Mesendoderm (in vitro differentiated cells): ENCODE results near the gene FLOT1.

Experiments used
- DNase-seq: peaks from one replicate; pipeline ENCODE4 v3.0.0; 2013
- H2AK5ac ChIP-seq: 2 replicates; pipeline ENCODE4 v1.6.1; 2013; ENCODE audit warnings: low read length, inconsistent platforms
- H2BK120ac ChIP-seq: 2 replicates; pipeline ENCODE4 v1.6.1; 2013; ENCODE audit warnings: low read depth, mild to moderate bottlenecking, low read length, moderate library complexity, mixed read lengths
- H2BK15ac ChIP-seq: replicated peaks from 2 replicates; pipeline ENCODE4 v1.6.1; 2013; ENCODE audit warnings: low read depth, mild to moderate bottlenecking, moderate library complexity
- H2BK5ac ChIP-seq: 2 replicates; pipeline ENCODE4 v1.6.1; 2013; ENCODE audit warnings: low read length, inconsistent platforms
- H3K18ac ChIP-seq: 2 replicates; pipeline ENCODE4 v1.6.1; 2013; ENCODE audit warnings: mild to moderate bottlenecking, low read length, mixed read lengths
- H3K23ac ChIP-seq: one replicate; pipeline ENCODE4 v1.6.1; 2013; ENCODE audit warnings: low read length
- H3K27ac ChIP-seq: 2 replicates; pipeline ENCODE4 v1.5.1; 2013; ENCODE audit warnings: low read depth, mild to moderate bottlenecking, inconsistent platforms, low read length, moderate library complexity
- H3K27me3 ChIP-seq: 2 replicates; pipeline ENCODE4 v1.6.1; 2013; ENCODE audit warnings: low read length, control low read depth, mild to moderate bottlenecking, inconsistent platforms; ENCODE audit not compliant: insufficient read depth, poor library complexity
- H3K36me3 ChIP-seq: 2 replicates; pipeline ENCODE4 v1.6.1; 2013; ENCODE audit warnings: low read length, inconsistent platforms; ENCODE audit not compliant: control insufficient read depth, insufficient read depth
- H3K4ac ChIP-seq: one replicate; pipeline ENCODE4 v1.6.1; 2013; ENCODE audit warnings: low read depth, mild to moderate bottlenecking, low read length, moderate library complexity
- H3K4me1 ChIP-seq: 2 replicates; pipeline ENCODE4 v1.6.1; 2013; ENCODE audit warnings: low read depth, low read length, inconsistent platforms; ENCODE audit not compliant: control insufficient read depth
- H3K4me2 ChIP-seq: 2 replicates; pipeline ENCODE4 v1.6.1; 2013; ENCODE audit warnings: low read length
- H3K4me3 ChIP-seq: 2 replicates; pipeline ENCODE4 v1.5.1; 2013; ENCODE audit warnings: mild to moderate bottlenecking, low read length
- H3K56ac ChIP-seq: one replicate; pipeline ENCODE4 v1.6.1; 2013; ENCODE audit warnings: low read length
- H3K79me1 ChIP-seq: 2 replicates; pipeline ENCODE4 v1.6.1; 2013; ENCODE audit warnings: low read length, inconsistent platforms
- H3K79me2 ChIP-seq: 2 replicates; pipeline ENCODE4 v1.6.1; 2013; ENCODE audit warnings: mild to moderate bottlenecking, low read length; ENCODE audit not compliant: control insufficient read depth, insufficient read depth
- H3K9ac ChIP-seq: 2 replicates; pipeline ENCODE4 v1.6.1; 2013; ENCODE audit warnings: low read length, inconsistent platforms
- H4K5ac ChIP-seq: one replicate; pipeline ENCODE4 v1.6.1; 2013; ENCODE audit warnings: low read length
- H4K8ac ChIP-seq: one replicate; pipeline ENCODE4 v1.6.1; 2013; ENCODE audit warnings: low read depth, mild to moderate bottlenecking, control low read depth, low read length, moderate library complexity
- WGBS: extraction: QIAGEN DNeasy Blood & Tissue Kit; methylation state at CpG from one replicate; pipeline ENCODE4 v1.1.7; 2013; ENCODE audit warnings: low lambda C conversion rate, missing lambda C conversion rate; ENCODE audit not compliant: insufficient coverage; ENCODE audit errors: extremely low coverage; 5-methylcytosine and 5-hydroxymethylcytosine counted together

Gene FLOT1

DNA sequence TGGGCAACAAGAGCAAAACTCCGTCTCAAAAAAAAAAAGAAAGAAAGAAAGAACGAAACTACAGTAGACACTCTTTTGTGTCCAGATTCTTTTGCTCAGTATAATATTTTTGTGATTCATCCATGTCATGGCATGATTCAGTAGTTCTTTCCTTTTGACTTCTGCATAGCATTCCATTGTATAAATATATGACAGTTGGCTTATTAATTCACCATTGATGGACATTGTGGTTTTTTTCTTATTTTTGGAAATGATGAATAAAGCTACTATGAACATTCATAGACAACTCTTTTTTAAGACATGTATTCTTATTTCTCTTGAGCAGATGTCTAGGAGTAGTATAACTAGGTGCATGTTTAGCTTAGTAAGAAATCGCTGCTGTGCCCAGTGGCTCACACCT, 12.1 kb upstream of the FLOT1 start:
- Histone ChIP-seq H2BK120ac (no peak overlapping the region), H3K4ac (no peak overlapping the region), H3K4me3 (no peak overlapping the region), H4K5ac (no peak overlapping the region), H2AK5ac (no peak overlapping the region), H4K8ac (no peak overlapping the region), H3K23ac (no peak overlapping the region), H3K56ac (no peak overlapping the region), H3K79me2 (no peaks in the 10 kb centered on the region), H2BK5ac (no peak overlapping the region), H3K18ac (no peak overlapping the region), H3K36me3 (no peaks in the 10 kb centered on the region), H3K27ac (no peak overlapping the region), H3K9ac (no peak overlapping the region), H3K4me2 (no peak overlapping the region), H3K27me3 (no peaks in the 10 kb centered on the region), H3K79me1 (no peaks in the 10 kb centered on the region), H2BK15ac (no peak overlapping the region), H3K4me1 (no peaks in the 10 kb centered on the region)
- no CpG with 5 or more reads among the region's 3 CpGs for WGBS
- DNase-seq = no peak

- Histone ChIP-seq H3K4me1 (peaks cover 2% of the 10 kb centered on the region), H2BK120ac (no peak overlapping the region), H3K36me3 (no peaks in the 10 kb centered on the region), H3K9ac (no peak overlapping the region), H4K8ac (no peak overlapping the region), H3K27ac (no peak overlapping the region), H3K27me3 (no peaks in the 10 kb centered on the region), H3K18ac (peak overlapping the region; percentile 35), H2AK5ac (no peak overlapping the region), H3K4me2 (no peak overlapping the region), H3K4me3 (no peak overlapping the region), H3K79me2 (no peaks in the 10 kb centered on the region), H3K79me1 (no peaks in the 10 kb centered on the region), H3K56ac (peak overlapping the region; percentile 72), H3K4ac (no peak overlapping the region), H3K23ac (no peak overlapping the region), H2BK5ac (peak overlapping the region; percentile 52), H4K5ac (no peak overlapping the region), H2BK15ac (no peak overlapping the region)
- WGBS = no CpG with 5 or more reads among the region's 12 CpGs
- no peak for DNase-seq
These were observed 9.9 kb upstream of the FLOT1 start for GRCh38 chr6:30752157-30752927.

- H3K27ac ChIP-seq = no peak overlapping the region
- H4K8ac ChIP-seq = no peak overlapping the region
- no peaks in the 10 kb centered on the region for H3K27me3 ChIP-seq
- H3K36me3 ChIP-seq = no peaks in the 10 kb centered on the region
- H2BK5ac ChIP-seq = no peak overlapping the region
- no peak overlapping the region for H2AK5ac ChIP-seq
- H3K79me1 ChIP-seq = no peaks in the 10 kb centered on the region
- H3K4ac ChIP-seq = no peak overlapping the region
- no peak overlapping the region for H3K23ac ChIP-seq
- no peak overlapping the region for H3K9ac ChIP-seq
- no peak overlapping the region for H3K18ac ChIP-seq
- H3K56ac ChIP-seq = no peak overlapping the region
- no peak overlapping the region for H3K4me3 ChIP-seq
- H2BK120ac ChIP-seq = no peak overlapping the region
- DNase-seq = no peak
- H2BK15ac ChIP-seq = peak overlapping the region; percentile 43
- H3K4me1 ChIP-seq = peaks cover 4% of the 10 kb centered on the region
- H3K79me2 ChIP-seq = no peaks in the 10 kb centered on the region
- H3K4me2 ChIP-seq = no peak overlapping the region
- no peak overlapping the region for H4K5ac ChIP-seq
These were observed 7.8 kb upstream of the FLOT1 start for GRCh38 chr6:30750379-30750668.

GRCh38 chr6:30749554-30750378, 7.3 kb upstream of the FLOT1 start:
- no peak overlapping the region for H2BK120ac ChIP-seq
- no peak overlapping the region for H3K4me3 ChIP-seq
- no CpG with 5 or more reads among the region's 12 CpGs for WGBS
- H3K56ac ChIP-seq = peak overlapping the region; percentile 51
- H3K79me2 ChIP-seq = no peaks in the 10 kb centered on the region
- peak overlapping the region; percentile 52 for H2AK5ac ChIP-seq
- H3K23ac ChIP-seq = no peak overlapping the region
- peak overlapping the region; percentile 48 for H2BK5ac ChIP-seq
- no peak overlapping the region for H3K9ac ChIP-seq
- DNase-seq = no peak
- H3K4me1 ChIP-seq = peaks cover 7% of the 10 kb centered on the region
- no peak overlapping the region for H3K27ac ChIP-seq
- peak overlapping the region; percentile 17 for H3K4ac ChIP-seq
- H3K27me3 ChIP-seq = no peaks in the 10 kb centered on the region
- H3K36me3 ChIP-seq = no peaks in the 10 kb centered on the region
- H3K18ac ChIP-seq = no peak overlapping the region
- H3K79me1 ChIP-seq = no peaks in the 10 kb centered on the region
- peak overlapping the region; percentile 43 for H2BK15ac ChIP-seq
- no peak overlapping the region for H4K8ac ChIP-seq
- H4K5ac ChIP-seq = no peak overlapping the region
- no peak overlapping the region for H3K4me2 ChIP-seq

DNA sequence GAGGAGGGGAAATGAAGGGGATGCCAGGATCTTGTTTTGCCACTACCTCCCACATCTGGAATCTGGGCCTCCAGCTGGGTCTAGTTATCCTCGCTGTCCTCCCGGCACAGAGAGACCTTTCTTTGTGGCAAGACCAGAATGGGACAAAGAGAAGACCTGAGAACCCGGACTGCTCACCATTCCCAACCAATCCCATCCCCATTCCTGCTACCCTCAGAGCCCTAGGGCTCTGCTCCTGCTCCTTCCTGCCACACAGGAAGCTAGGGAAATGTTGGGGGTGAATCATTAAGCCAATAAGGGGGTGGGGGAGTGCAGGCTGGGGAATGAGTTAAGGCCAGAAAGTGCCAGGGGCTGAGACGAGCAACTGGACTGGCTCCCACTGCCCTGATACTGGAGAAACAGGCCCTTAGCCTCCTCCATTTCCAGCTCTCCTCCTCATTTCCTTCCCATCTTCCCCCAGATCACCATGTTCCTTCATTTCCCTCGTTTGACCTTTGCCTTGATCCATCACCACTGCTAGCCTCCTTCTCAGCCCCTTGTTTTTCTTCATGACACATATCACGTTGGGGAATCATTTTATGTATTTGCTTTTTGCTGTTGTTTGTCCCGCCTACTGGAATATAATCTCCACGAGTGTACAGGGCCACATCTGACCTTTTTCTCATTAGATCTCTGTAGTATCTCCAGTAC, 6.5 kb upstream of the FLOT1 start:
- Histone ChIP-seq H4K8ac (no peak overlapping the region), H3K18ac (no peak overlapping the region), H2BK120ac (no peak overlapping the region), H3K23ac (no peak overlapping the region), H3K79me1 (no peaks in the 10 kb centered on the region), H3K36me3 (no peaks in the 10 kb centered on the region), H2BK15ac (no peak overlapping the region), H2AK5ac (peak overlapping the region; percentile 61), H3K4me3 (no peak overlapping the region), H3K4me1 (peaks cover 7% of the 10 kb centered on the region), H3K4me2 (no peak overlapping the region), H2BK5ac (no peak overlapping the region), H4K5ac (no peak overlapping the region), H3K4ac (no peak overlapping the region), H3K27ac (no peak overlapping the region), H3K56ac (peak overlapping the region; percentile 46), H3K27me3 (no peaks in the 10 kb centered on the region), H3K9ac (no peak overlapping the region), H3K79me2 (peaks cover 3% of the 10 kb centered on the region)
- DNase-seq = no peak
- WGBS = no CpG with 5 or more reads among the region's 8 CpGs
